ENCODE measurements around the gene C15orf62. TPM values are rescaled to one million over a fixed set of nuclear protein-coding genes. Genes with fewer than 3 reads are reported as not detected.

The C15orf62 gene
- total RNA-seq, 4 donors from 2014 or later = 31.2 to 58.4 (median 40.2) TPM

GRCh38 chr15:40743921-40744814 lies 25.6 kb upstream of the C15orf62 start:
- no peak for DNase-seq (ENCODE audit: low spot score in 2 of 2)
- intact Hi-C loops (cut with DNase I; ENCODE audit: low total_unique reads) = no loop called here
- TF ChIP-seq POLR2A (IDR thresholded peaks at IDR 0.05) = no peak
- TF ChIP-seq CTCF (IDR thresholded peaks at IDR 0.05) = no peak
- H3K4me3 ChIP-seq (ENCODE audit: low read depth, poor library complexity, severe bottlenecking) = no peak overlapping the region
- WGBS, 2 donors = 68 to 73% methylated on average over 12 of the region's 12 CpGs

GRCh38 chr15:40744815-40745152 lies 25.0 kb upstream of the C15orf62 start:
- intact Hi-C loops (cut with DNase I; ENCODE audit: low total_unique reads) = loop anchor here (5.0 kb wide), 1 partner anchor 38 kb away; no protein-coding TSS in a partner anchor
- 90 to 96% methylated on average over 5 of the region's 5 CpGs for WGBS, 2 donors
- TF ChIP-seq POLR2A (IDR thresholded peaks at IDR 0.05) (no peak), CTCF (IDR thresholded peaks at IDR 0.05) (no peak)
- no peak overlapping the region for H3K4me3 ChIP-seq (ENCODE audit: low read depth, poor library complexity, severe bottlenecking)
- no peak for DNase-seq (ENCODE audit: low spot score in 2 of 2)

GRCh38 chr15:40746916-40747418 lies 22.8 kb upstream of the C15orf62 start:
- WGBS, 2 donors = 68 to 75% methylated on average over 3 of the region's 3 CpGs
- intact Hi-C loops (cut with DNase I; ENCODE audit: low total_unique reads) = loop anchor here (5.0 kb wide), 1 partner anchor 35 kb away; no protein-coding TSS in a partner anchor
- no peak for DNase-seq (ENCODE audit: low spot score in 2 of 2)
- H3K4me3 ChIP-seq (ENCODE audit: low read depth, poor library complexity, severe bottlenecking) = no peak overlapping the region
- no peak for TF ChIP-seq POLR2A (IDR thresholded peaks at IDR 0.05)

GRCh38 chr15:40747685-40748631 lies 21.8 kb upstream of the C15orf62 start:
- no peak for DNase-seq (ENCODE audit: low spot score in 2 of 2)
- H3K4me3 ChIP-seq (ENCODE audit: low read depth, poor library complexity, severe bottlenecking) = no peak overlapping the region
- TF ChIP-seq POLR2A (IDR thresholded peaks at IDR 0.05) (no peak), CTCF (IDR thresholded peaks at IDR 0.05) (no peak)
- intact Hi-C loops (cut with DNase I; ENCODE audit: low total_unique reads) = loop anchor here (5.0 kb wide), 1 partner anchor 34 kb away; no protein-coding TSS in a partner anchor
- WGBS, 2 donors = 67% methylated on average over 7 of the region's 7 CpGs

GRCh38 chr15:40749151-40749630 lies 20.6 kb upstream of the C15orf62 start:
- TF ChIP-seq POLR2A (IDR thresholded peaks at IDR 0.05) (no peak), CTCF (IDR thresholded peaks at IDR 0.05) (no peak)

More at GRCh38 chr15:40749151-40749630, 20.6 kb upstream of the C15orf62 start:
- no peak overlapping the region for H3K4me3 ChIP-seq (ENCODE audit: low read depth, poor library complexity, severe bottlenecking)
- 94 to 96% methylated on average over 4 of the region's 4 CpGs for WGBS, 2 donors
- DNase-seq (ENCODE audit: low spot score in 2 of 2) = no peak
- intact Hi-C loops (cut with DNase I; ENCODE audit: low total_unique reads) = loop anchor here (5.0 kb wide), 1 partner anchor 33 kb away; no protein-coding TSS in a partner anchor

All from lower leg skin (tissue), 4 donors.